Adipocyte (in vitro differentiated cells): Measurements from ENCODE around the gene ADAM12.

ENCODE experiments used
- DNase-seq: peaks from one replicate; pipeline ENCODE4 v3.0.0-alpha.2; 2015; ENCODE audit warnings: low read depth
- H3K27me3 ChIP-seq: replicated peaks from 2 replicates; pipeline ENCODE4 v1.7.0; 2013; ENCODE audit warnings: mild to moderate bottlenecking, low read length, moderate library complexity; ENCODE audit not compliant: control insufficient read depth, insufficient read depth
- H3K36me3 ChIP-seq: 2 replicates; pipeline ENCODE4 v1.7.0; 2013; ENCODE audit warnings: low read length, mild to moderate bottlenecking, moderate library complexity; ENCODE audit not compliant: control insufficient read depth, insufficient read depth, severe bottlenecking
- H3K4me1 ChIP-seq: 2 replicates; pipeline ENCODE4 v1.7.0; 2013; ENCODE audit warnings: mild to moderate bottlenecking, low read length, moderate library complexity; ENCODE audit not compliant: control insufficient read depth, insufficient read depth
- H3K4me3 ChIP-seq: 2 replicates; pipeline ENCODE4 v1.7.0; 2013; ENCODE audit warnings: mild to moderate bottlenecking, low read length, moderate library complexity
- H3K9ac ChIP-seq: 2 replicates; pipeline ENCODE4 v1.7.0; 2013; ENCODE audit warnings: mild to moderate bottlenecking, low read length, moderate library complexity
- H3K9me3 ChIP-seq: 2 replicates; pipeline ENCODE4 v1.7.0; 2013; ENCODE audit warnings: mild to moderate bottlenecking, low read length, moderate library complexity; ENCODE audit not compliant: control insufficient read depth

The ADAM12 gene

GRCh38 chr10:126337251-126337810, 50.9 kb downstream of the ADAM12 start:
- H3K9ac ChIP-seq, result no peak overlapping the region
- H3K36me3 ChIP-seq, result peaks cover 14% of the 10 kb centered on the region
- H3K27me3 ChIP-seq, result no peaks in the 10 kb centered on the region
- DNase-seq, result no peak
- H3K4me3 ChIP-seq, result no peak overlapping the region
- H3K9me3 ChIP-seq, result no peaks in the 10 kb centered on the region
- H3K4me1 ChIP-seq, result peaks cover 17% of the 10 kb centered on the region

GRCh38 chr10:126336801-126337200, 51.5 kb downstream of the ADAM12 start:
- no peaks in the 10 kb centered on the region for H3K27me3 ChIP-seq
- peak; percentile 50 for DNase-seq
- peaks cover 18% of the 10 kb centered on the region for H3K36me3 ChIP-seq
- no peak overlapping the region for H3K9ac ChIP-seq
- no peak overlapping the region for H3K4me3 ChIP-seq
- no peaks in the 10 kb centered on the region for H3K9me3 ChIP-seq
- peaks cover 17% of the 10 kb centered on the region for H3K4me1 ChIP-seq

- peaks cover 23% of the 10 kb centered on the region for H3K36me3 ChIP-seq
- peak; percentile 27 for DNase-seq
- H3K9ac ChIP-seq, result no peak overlapping the region
- H3K4me1 ChIP-seq, result peaks cover 17% of the 10 kb centered on the region
- no peak overlapping the region for H3K4me3 ChIP-seq
- H3K9me3 ChIP-seq, result no peaks in the 10 kb centered on the region
- H3K27me3 ChIP-seq, result no peaks in the 10 kb centered on the region
These were observed 54.0 kb downstream of the ADAM12 start for GRCh38 chr10:126334272-126334671.

GRCh38 chr10:126332576-126332975, 55.7 kb downstream of the ADAM12 start:
- H3K4me3 ChIP-seq, result no peak overlapping the region
- H3K36me3 ChIP-seq, result peaks cover 38% of the 10 kb centered on the region
- H3K9me3 ChIP-seq, result no peaks in the 10 kb centered on the region
- no peaks in the 10 kb centered on the region for H3K27me3 ChIP-seq
- H3K4me1 ChIP-seq, result peaks cover 17% of the 10 kb centered on the region
- H3K9ac ChIP-seq, result no peak overlapping the region
- no peak for DNase-seq

- H3K4me3 ChIP-seq, result no peak overlapping the region
- no peak for DNase-seq
- H3K4me1 ChIP-seq, result peaks cover 17% of the 10 kb centered on the region
- H3K9me3 ChIP-seq, result no peaks in the 10 kb centered on the region
- H3K9ac ChIP-seq, result no peak overlapping the region
- H3K27me3 ChIP-seq, result no peaks in the 10 kb centered on the region
- peaks cover 44% of the 10 kb centered on the region for H3K36me3 ChIP-seq
These were observed 57.2 kb downstream of the ADAM12 start for GRCh38 chr10:126331101-126331500.

- Histone ChIP-seq H3K9ac (no peak overlapping the region), H3K36me3 (peaks cover 74% of the 10 kb centered on the region), H3K9me3 (no peaks in the 10 kb centered on the region), H3K4me1 (no peaks in the 10 kb centered on the region), H3K27me3 (no peaks in the 10 kb centered on the region), H3K4me3 (no peak overlapping the region)
- DNase-seq, result no peak
These were observed 63.5 kb downstream of the ADAM12 start for GRCh38 chr10:126324826-126325225.

GRCh38 chr10:126321440-126321839, 66.8 kb downstream of the ADAM12 start:
- Histone ChIP-seq H3K9me3 (no peaks in the 10 kb centered on the region), H3K36me3 (peaks cover 51% of the 10 kb centered on the region), H3K9ac (no peak overlapping the region), H3K4me1 (peaks cover 4% of the 10 kb centered on the region), H3K27me3 (no peaks in the 10 kb centered on the region), H3K4me3 (no peak overlapping the region)
- DNase-seq, result no peak

- no peaks in the 10 kb centered on the region for H3K27me3 ChIP-seq
- DNase-seq, result no peak
- H3K36me3 ChIP-seq, result peaks cover 31% of the 10 kb centered on the region
- no peak overlapping the region for H3K9ac ChIP-seq
- H3K4me1 ChIP-seq, result peaks cover 20% of the 10 kb centered on the region
- no peaks in the 10 kb centered on the region for H3K9me3 ChIP-seq
- H3K4me3 ChIP-seq, result no peak overlapping the region
These were observed 70.5 kb downstream of the ADAM12 start for GRCh38 chr10:126317751-126318150.

GRCh38 chr10:126315494-126316177, 72.6 kb downstream of the ADAM12 start:
- peak overlapping the region; percentile 67 for H3K4me3 ChIP-seq
- H3K4me1 ChIP-seq, result peaks cover 20% of the 10 kb centered on the region
- H3K27me3 ChIP-seq, result no peaks in the 10 kb centered on the region
- peak overlapping the region; percentile 56 for H3K9ac ChIP-seq
- no peaks in the 10 kb centered on the region for H3K9me3 ChIP-seq
- H3K36me3 ChIP-seq, result peaks cover 31% of the 10 kb centered on the region
- peak; percentile 82 for DNase-seq

GRCh38 chr10:126314863-126315493, 73.3 kb downstream of the ADAM12 start:
- Histone ChIP-seq H3K27me3 (no peaks in the 10 kb centered on the region), H3K36me3 (peaks cover 30% of the 10 kb centered on the region), H3K4me1 (peaks cover 20% of the 10 kb centered on the region), H3K4me3 (no peak overlapping the region), H3K9me3 (no peaks in the 10 kb centered on the region), H3K9ac (no peak overlapping the region)
- no peak for DNase-seq

- peaks cover 16% of the 10 kb centered on the region for H3K4me1 ChIP-seq
- no peak overlapping the region for H3K4me3 ChIP-seq
- no peak for DNase-seq
- no peak overlapping the region for H3K9ac ChIP-seq
- H3K27me3 ChIP-seq, result no peaks in the 10 kb centered on the region
- peaks cover 30% of the 10 kb centered on the region for H3K36me3 ChIP-seq
- H3K9me3 ChIP-seq, result no peaks in the 10 kb centered on the region
These were observed 76.1 kb downstream of the ADAM12 start for GRCh38 chr10:126312167-126312566.
